LNCaP clone FGC (cell line): ENCODE data around the gene CFAP61.

Experiments used
- DNase-seq: peaks from one replicate; pipeline ENCODE4 v3.0.0-alpha.2; 2011; ENCODE audit warnings: low read depth
- H3K4me3 ChIP-seq: 2 replicates; pipeline ENCODE4 v1.5.1; 2011; ENCODE audit warnings: mild to moderate bottlenecking, low read depth, low read length, control low read depth
- CTCF ChIP-seq: IDR thresholded peaks from 2 replicates; pipeline ENCODE4 v1.5.1; 2012; ENCODE audit warnings: mild to moderate bottlenecking; ENCODE audit not compliant: control insufficient read depth, insufficient read depth; ENCODE audit errors: extremely low read depth

CFAP61 gene

GRCh38 chr20:20373091-20373571 is 320.8 kb downstream of the CFAP61 start:
- no peak overlapping the region for H3K4me3 ChIP-seq
- DNase-seq: no peak
- no peak for TF ChIP-seq CTCF

DNA sequence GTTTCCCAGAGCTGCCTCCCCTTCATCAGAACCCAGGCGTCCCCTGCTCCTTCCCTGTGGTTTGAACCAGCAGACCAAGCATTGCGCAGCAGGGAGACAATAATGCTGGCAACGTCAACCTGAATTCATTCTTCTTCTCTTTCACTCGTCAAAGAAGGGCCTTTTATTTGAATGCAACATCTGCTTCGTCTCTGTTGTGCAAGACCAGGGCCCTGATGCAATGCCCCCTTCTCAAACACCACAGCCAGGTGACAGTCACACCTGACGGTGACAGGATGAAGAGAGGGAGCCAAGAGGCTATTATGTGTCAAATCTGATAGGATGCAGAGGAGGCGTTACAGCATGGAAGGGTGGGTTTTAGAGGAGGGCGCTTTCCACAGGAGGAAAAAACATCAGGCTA is 323.5 kb downstream of the CFAP61 start:
- TF ChIP-seq CTCF: no peak
- no peak overlapping the region for H3K4me3 ChIP-seq
- DNase-seq: no peak

GRCh38 chr20:20386192-20386591 is 333.9 kb downstream of the CFAP61 start:
- no peak for TF ChIP-seq CTCF
- no peak for DNase-seq
- no peak overlapping the region for H3K4me3 ChIP-seq

DNA sequence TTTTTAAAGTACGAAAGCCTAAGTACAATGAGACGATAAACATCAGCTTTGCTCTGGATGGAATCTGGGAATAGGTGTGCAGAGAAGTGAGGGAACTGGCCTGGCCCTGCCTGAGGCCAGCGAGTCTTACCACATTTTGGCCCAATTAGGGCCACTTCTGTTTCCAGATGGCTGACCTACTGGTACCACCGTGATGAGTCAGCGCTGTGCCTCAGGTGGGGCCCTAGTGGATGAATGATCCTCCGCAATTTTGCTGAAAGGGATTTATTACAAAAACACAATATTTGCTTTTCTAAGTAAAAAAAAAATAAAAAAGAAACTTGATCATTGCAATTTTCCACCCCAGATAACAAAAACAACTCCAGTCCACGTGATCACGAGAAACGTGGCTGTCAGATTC is 338.1 kb downstream of the CFAP61 start:
- no peak for TF ChIP-seq CTCF
- H3K4me3 ChIP-seq: no peak overlapping the region
- DNase-seq: no peak

- no peak for DNase-seq
- no peak overlapping the region for H3K4me3 ChIP-seq
- no peak for TF ChIP-seq CTCF
These were observed 338.8 kb downstream of the CFAP61 start for GRCh38 chr20:20391115-20391514.

DNA sequence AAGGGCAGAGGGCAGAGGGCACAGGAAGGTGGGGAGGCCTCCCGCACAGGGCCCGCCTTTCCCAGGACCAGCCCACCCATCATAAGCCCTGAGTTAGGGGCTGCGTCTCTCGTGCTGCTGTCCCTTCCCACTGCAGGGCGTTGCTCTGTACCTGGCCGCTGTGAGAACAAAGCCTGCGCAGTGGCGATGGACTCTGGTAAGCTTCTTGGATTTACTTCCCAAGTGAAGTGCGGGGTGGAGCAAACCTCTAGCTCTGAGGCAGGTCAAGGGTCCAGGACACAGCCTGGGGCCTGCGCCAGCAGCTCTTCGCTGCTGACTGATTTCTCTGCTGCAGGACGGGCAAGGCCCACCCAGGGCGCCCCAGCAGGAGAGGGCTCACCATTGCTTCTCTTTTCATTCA is 339.4 kb downstream of the CFAP61 start:
- DNase-seq: no peak
- TF ChIP-seq CTCF: no peak
- no peak overlapping the region for H3K4me3 ChIP-seq
